Hepatocyte (in vitro differentiated cells): ENCODE data around the gene TPK1.
"Not testable (repeated sequence)": the region's sequence is repeated elsewhere in the genome, so short reads cannot be mapped to it uniquely, and the experiment has no call there.

Experiments used
- CTCF ChIP-seq: fragments of 200-600 bp; sonication (generic); IDR thresholded peaks from 2 replicates; pipeline ENCODE4 v1.5.1; 2016; ENCODE audit warnings: antibody characterized with exemption, mild to moderate bottlenecking; ENCODE audit not compliant: poor library complexity
- EZH2phosphoT487 ChIP-seq: fragments of 200-600 bp; sonication (generic); IDR thresholded peaks from one replicate; pipeline ENCODE4 v1.6.1; 2018; ENCODE audit warnings: antibody characterized with exemption, mild to moderate bottlenecking, low read depth, moderate library complexity; ENCODE audit not compliant: unreplicated experiment, severe bottlenecking

DNA sequence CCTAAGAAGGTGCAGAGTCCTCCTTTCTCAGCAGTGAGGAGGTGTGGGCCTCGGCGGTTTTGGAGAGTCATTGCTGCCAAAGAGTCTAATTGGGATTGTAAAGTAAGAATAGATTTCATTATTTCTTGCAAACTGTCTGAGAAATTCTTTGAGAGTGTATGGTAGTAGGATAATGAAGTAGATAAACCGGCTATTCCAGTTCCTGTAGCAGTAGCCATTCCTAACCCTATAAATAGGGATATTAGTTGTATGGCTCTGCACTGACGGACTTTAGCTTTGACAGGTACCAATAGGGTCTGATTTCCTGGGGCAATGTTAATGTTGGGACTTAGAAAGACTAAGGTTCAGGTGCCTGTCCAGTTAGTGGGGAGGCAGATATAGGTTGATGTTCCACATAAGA lies 416.9 kb downstream of the TPK1 start:
- TF ChIP-seq CTCF, EZH2phosphoT487: not testable (repeated sequence)
